CD4-positive, alpha-beta T cell treated with Interleukin-6 for 4 hours (primary cell): ENCODE results near the gene SUPT20HL1.
"Not testable (repeated sequence)": the region's sequence is repeated elsewhere in the genome, so short reads cannot be mapped to it uniquely, and the experiment has no call there.

Experiments used
- DNase-seq: peaks from one replicate; pipeline ENCODE4 v3.0.0-alpha.2; 2020; ENCODE audit warnings: mixed read lengths

SUPT20HL1 gene

DNA sequence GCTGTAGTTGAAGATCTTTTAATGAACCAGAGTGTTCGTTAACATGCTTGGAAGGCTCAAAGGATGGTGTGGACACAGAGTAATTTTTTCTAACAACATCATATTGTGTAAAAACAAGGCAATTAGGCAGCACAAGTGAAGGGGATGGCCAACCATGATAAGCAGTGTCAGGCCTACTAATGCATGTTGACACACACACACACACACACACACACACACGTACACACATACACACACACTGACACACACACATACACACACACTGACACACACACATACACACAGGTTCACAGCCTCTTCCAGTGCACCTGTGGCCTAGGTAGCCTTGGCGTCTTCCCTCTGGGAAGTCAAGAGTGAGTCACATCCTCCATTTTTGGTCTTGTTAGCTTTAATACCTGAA lies at the start of gene SUPT20HL1:
Gene SUPT20HL1, plus strand, starts transcription at position 368 of the 400 bp plus-strand sequence. CDS start 2,122 bp downstream, outside the sequence.
- no peak for DNase-seq

GRCh38 chrX:24310916-24311315 lies 49.5 kb upstream of the SUPT20HL1 start:
- not testable (repeated sequence) for DNase-seq

DNA sequence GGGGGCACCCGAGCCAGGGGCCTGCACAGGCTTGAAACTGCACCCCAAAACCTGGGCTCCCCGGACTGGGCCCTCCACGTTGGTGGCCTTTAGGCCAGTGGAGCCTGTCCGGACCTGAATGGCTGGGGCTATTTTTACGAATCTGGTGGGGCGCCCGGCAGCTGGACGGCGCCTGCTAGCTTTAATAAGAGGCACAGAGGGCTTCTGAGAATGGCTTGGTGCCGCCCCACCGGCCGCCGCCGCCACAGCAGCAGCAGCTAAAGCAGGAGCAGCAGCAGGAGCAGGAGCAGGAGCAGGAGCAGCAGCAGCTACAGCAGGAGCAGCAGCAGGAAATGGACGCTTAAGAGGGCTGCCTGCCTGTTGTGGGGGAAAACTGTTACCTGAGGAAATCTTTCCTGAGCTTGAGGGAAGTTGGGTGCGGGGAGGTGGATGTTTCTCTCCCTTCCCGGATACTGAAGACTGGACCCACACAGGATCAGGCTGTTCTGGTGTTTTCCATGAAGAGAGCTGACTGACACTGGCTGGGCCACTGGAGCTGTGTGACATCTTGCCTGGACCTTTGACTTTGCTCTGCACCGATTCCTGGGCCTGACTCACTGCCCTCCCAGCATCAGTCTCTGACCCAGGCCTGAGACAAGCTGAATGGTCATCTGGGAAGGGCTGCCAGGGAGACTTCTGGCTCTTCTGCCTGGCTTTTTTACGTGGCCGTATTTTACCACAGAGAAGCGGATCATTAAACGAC lies 48.8 kb upstream of the SUPT20HL1 start:
- not testable (repeated sequence) for DNase-seq

GRCh38 chrX:24312249-24312607 lies 48.2 kb upstream of the SUPT20HL1 start:
- not testable (repeated sequence) for DNase-seq

GRCh38 chrX:24314019-24314635 lies 46.3 kb upstream of the SUPT20HL1 start, which contains the start of gene SUPT20HL2:
TSS of gene SUPT20HL2 (minus strand) at chrX:24314069. CDS start at chrX:24313315, 754 bp downstream.
- DNase-seq, result no peak

GRCh38 chrX:24316111-24316510 lies 44.3 kb upstream of the SUPT20HL1 start:
- no peak for DNase-seq

DNA sequence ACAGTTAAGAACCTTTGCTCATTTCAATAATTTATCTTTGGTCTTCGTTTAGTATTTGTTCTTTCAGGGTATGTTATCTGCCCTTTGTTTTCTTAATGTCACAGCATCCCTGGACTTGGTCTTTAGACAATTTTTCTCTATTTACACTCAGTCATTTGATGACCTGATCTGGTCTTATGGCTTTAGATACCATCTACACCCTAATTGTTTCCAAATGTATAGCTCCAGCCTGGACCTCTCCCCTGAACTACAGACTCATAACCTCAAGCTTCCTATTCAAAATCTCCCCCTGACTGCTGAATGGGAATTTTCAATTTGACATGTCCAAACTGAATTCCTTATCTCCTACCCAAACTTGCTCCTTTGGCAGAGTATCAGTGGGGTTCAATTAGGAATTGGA lies 42.9 kb upstream of the SUPT20HL1 start:
- no peak for DNase-seq

DNA sequence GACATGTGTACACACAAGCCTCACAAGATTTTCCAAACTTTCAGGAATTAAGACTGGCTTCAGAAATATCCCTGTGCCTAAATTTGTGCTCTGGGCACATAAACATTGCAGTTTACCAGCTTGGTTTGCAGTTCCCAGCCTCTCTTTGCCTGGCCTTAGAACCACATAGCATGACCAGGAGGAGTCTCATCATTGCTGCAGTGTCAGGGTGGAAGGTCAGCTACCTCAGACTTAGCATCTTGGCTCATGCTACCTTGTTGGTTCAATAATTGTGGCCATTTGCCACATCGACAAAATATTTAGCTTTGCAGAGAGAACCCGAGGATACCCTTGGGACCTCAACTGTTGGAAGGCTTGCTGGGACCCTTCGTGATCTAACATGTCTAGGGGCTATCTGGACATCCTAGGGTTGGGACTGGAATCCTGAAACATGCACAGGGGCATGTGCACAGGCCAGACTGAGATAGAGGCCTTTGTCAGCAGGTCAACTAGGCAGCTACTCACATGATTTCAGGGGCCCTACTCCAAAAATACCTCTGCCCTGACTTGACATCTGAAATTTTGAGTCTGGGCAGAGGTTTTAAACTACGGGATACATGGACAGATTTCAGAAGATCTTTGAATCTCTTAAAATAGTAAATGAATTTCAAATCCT lies 38.6 kb upstream of the SUPT20HL1 start:
- no peak for DNase-seq

DNA sequence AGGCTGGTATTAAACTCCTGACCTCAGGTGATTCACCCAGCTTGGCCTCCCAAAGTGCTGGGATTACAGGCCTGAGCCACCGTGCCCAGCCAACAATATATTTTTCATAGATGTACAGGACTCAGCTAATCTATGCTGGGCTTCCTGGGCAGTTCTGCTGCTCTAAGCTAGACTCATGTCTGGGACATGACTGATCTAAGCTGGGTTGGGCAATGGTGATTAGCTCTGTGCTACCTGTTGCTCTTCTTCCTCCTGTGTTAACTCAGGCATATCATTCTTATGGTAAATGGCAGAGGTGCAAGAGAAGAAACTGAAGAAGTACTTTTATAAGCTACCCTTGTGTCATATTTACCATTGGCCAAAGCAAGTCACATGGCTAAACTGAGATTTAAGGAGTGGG lies 35.2 kb upstream of the SUPT20HL1 start:
- no peak for DNase-seq

- DNase-seq, result no peak
Observed at GRCh38 chrX:24332878-24333277, 27.6 kb upstream of the SUPT20HL1 start.

GRCh38 chrX:24333371-24333770 lies 27.1 kb upstream of the SUPT20HL1 start:
- no peak for DNase-seq

DNA sequence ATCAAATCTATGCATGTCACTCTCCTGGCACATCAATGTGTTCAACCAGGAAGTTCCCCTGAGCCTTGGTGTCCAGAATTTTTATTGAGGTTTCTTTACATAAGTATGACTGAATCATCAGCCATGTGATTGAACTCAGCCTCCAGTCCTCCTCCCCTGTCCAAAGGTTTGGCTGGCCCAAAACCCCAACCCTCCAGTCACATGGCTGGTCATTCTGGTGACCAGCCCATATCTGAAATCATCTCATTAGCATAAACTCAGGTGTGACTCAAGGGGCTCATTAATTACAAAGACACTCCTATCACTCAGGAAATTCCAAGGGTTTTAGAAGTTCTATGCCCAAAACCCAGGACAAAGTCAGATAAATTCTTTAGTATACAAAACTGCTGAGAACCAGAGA lies 26.0 kb upstream of the SUPT20HL1 start:
- no peak for DNase-seq

- DNase-seq, result no peak
Observed at GRCh38 chrX:24335871-24336270, 24.6 kb upstream of the SUPT20HL1 start.

DNA sequence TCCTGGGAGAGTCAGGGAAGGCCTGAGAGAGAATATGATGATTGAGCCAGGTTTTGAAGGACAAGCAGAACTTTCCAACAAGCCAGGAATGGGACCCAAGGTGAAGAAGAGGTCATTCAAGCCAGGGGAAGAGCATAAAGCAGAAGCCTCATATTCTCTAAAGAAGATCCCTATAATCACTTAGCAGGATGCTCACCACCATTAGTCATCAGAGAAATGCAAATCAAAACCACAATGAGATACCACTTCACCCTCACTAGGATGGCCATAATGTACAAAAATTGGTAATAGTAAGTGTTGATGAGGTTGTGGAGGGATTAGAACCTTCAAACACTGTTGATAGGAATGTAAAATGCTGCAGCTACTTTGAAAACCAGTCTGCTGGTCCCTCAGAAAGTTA lies 20.5 kb upstream of the SUPT20HL1 start:
- no peak for DNase-seq

DNA sequence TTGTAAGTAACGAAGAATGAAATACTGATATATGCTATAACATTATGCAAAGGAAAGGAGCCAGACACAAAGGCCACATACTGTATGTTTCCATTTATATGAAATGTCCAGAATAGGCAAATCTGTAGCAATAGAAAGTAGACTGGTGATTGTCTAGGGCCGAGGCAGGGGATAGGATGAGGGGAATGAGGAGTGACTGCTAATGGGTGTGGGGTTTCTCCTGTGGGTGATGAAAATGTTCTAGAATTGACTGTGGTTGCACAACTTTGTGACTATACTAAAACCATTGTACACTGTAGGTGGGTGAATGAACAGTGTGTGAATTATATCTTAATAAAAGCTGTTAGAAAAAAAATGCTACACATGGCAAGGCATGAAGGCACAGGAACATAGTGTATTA lies 19.9 kb upstream of the SUPT20HL1 start:
- DNase-seq, result no peak

GRCh38 chrX:24341795-24342194 lies 18.6 kb upstream of the SUPT20HL1 start:
- no peak for DNase-seq

- no peak for DNase-seq
Observed at GRCh38 chrX:24343719-24344118, 16.7 kb upstream of the SUPT20HL1 start.

DNA sequence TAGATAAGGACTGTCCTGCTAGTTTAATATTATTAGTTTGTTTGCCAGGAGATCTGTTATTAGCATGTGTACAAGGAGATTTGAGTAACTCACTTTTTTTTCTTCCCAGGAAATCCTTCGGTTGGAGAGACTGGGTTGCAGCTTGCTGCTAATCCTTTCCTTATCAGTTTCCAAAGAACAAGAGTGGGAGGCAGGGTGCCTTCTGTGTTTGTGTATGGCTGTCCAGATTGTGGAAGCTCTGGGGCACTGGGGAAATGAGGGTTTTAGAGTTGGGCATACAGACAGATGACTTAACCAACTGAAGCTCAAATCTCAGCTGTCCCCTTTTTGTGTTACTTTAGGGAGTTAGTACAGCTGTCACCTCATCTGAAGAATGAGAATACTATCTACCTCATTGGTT lies 12.6 kb upstream of the SUPT20HL1 start:
- no peak for DNase-seq

GRCh38 chrX:24350217-24350616 lies 10.2 kb upstream of the SUPT20HL1 start:
- DNase-seq, result no peak

DNA sequence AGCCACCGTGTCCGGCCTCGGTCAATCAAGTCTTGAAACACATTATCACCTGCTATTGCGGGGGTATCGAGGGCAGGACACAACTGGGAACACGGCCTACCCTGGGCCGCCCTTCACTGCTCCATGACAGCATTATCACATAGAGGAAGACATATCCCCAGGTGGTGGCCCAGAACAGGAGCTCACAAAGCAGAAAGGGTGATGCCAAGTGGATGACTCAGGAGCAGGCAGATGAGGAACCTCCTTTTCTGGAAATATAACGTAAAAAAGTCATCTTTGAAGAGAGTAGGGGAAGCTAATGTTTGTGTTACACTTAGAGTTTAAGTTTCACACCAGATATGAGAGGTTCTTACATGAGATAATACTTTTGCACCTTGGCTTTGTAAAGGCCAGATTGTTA lies 5.3 kb upstream of the SUPT20HL1 start:
- no peak for DNase-seq

- DNase-seq, result no peak
Observed at GRCh38 chrX:24357106-24357505, 3.3 kb upstream of the SUPT20HL1 start.

- DNase-seq, result not testable (repeated sequence)
Observed at GRCh38 chrX:24362089-24362745, 1.8 kb downstream of the SUPT20HL1 start.

DNA sequence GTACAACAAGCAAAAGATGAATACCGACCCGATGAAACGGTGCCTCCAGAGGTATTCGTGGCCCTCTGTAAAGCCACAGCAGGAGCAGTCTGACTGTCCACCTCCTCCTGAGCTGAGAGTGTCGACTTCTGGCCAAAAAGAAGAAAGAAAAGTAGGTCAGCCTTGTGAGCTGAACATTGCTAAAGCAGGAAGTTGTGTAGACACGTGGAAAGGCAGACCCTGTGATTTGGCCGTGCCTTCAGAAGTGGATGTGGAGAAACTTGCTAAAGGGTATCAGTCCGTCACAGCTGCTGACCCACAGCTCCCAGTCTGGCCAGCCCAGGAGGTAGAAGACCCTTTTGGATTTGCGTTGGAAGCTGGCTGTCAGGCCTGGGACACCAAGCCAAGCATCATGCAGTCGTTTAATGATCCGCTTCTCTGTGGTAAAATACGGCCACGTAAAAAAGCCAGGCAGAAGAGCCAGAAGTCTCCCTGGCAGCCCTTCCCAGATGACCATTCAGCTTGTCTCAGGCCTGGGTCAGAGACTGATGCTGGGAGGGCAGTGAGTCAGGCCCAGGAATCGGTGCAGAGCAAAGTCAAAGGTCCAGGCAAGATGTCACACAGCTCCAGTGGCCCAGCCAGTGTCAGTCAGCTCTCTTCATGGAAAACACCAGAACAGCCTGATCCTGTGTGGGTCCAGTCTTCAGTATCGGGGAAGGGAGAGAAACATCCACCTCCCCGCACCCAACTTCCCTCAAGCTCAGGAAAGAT lies 3.2 kb downstream of the SUPT20HL1 start:
- not testable (repeated sequence) for DNase-seq
